ENCODE data around the gene PARD3B.

Gene PARD3B

DNA sequence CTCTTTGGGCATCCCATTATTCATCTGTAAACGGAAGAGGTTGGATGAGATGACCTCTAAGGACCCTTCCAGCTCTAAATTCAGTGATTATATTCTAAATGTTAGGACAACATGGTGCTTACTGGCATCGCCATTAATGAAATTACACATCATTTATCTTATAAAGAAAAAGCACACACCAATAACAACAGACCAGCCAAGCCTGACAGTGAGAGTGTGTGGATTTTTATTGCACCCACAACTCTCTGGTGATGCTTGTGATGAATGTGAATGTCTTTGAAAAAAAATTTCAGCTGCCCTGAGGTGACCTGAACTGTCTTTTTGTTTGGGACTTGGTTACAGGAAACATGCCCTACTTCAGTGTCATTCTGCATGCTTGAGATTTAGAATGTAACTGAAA lies 623.7 kb downstream of the PARD3B start:
- DNase-seq = no peak

DNA sequence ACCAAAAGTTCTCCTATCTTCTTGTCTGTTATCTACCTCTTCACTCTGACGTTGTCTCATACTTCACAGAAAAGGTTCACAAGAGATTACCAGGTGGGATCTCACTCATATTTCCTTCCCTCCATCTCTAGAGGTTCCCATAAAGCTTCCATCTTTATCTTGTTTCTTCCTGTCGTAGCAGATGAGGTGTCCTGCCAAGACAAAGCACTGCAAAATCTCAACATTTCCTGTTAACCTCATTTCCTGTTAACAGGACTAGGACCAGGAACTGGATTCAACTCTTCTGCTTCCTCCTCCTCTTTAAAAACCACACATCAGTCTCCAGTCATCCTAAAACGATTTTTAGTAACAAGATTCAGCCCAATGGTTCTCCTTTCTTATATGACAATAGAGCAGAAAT lies 624.2 kb downstream of the PARD3B start:
- DNase-seq = no peak

DNA sequence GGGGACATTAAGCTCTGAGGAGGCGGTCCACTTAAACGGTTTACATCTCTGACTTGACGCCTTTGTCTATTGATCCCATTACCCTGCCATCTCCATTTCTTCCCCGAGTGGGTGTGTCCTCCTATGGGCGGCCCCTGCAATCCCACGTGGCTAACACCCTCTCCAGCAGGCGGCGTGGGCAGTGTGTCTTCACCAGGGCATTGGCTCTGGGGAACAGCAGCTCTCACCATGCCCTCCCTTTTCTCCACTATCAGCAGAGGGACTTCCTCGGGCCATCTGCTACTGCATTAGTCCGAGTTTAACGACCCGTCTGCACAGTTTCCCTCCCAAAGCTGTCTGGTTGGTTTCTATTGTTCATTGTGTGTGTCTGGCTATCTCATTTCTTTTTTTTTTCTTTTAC lies 625.1 kb downstream of the PARD3B start:
- DNase-seq = no peak

DNA sequence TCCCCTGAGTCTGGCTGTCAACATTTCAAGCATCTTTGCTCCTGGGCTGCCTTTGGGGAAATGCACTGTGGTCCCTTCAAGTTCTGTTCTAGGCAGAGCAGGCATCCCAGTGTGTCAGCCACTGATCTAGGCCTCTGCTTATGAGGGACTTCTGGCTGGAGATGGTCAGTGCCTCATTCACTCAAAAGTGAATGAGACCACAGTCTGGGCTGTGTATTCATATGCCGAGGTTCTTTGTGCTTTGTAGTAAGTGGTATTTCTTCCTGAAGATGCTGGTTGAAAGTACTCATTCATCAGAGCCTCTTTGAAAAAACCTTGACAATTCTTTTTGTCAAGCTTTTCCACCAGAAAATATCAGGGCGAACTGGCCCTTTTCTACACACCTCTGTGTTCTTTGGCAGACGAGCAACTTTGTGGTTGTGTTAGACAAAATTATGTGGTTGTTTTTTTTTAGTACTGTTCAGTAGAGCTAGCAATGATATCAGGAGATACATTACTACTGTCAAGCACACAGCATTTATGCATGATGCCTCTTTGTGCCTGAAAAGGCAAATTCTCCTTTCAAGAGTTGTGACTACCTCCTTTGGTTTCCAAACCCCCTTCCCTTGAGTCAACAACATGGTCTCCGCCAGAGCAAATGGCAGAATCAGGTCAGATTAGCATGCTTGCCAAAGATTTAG lies 626.1 kb downstream of the PARD3B start:
- no peak for DNase-seq

DNA sequence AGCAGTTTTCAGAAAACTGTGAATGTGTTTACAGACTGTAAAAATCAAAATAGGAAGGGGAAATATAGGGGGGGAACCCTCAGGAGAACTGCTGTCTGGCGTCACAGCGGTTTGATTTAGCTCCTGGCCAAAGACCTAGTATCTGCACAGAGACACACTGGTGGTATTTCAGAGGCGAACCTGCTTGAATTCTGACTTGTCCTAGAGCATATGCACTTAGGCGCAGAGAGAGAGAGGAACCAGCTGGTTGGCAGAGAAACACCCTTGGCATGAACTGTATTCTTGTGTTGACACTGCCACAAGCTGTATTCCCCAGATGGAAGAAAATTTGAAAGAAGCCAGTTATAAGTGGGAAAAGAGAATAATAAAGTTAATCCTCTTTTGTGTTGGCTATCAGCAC lies 630.6 kb downstream of the PARD3B start:
- DNase-seq = no peak

DNA sequence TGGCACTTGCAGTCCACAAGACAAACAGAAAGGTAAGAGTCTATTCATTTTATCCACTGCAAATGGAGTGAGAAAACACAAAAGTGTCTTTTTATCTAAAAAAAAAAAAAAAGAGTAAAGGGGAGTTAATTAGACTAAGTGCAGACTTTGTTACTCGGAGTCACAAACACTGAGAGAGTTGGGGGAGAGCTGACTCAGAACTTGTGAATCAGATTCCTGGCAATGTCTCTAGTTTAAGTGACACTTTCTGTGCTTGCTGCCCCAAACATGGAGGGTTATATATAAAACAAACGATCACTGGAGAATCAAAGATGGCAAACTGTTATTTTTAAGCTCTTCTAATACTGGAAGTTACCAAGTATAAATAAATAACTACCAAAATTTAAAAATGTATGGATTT lies 631.3 kb downstream of the PARD3B start:
- no peak for DNase-seq

DNA sequence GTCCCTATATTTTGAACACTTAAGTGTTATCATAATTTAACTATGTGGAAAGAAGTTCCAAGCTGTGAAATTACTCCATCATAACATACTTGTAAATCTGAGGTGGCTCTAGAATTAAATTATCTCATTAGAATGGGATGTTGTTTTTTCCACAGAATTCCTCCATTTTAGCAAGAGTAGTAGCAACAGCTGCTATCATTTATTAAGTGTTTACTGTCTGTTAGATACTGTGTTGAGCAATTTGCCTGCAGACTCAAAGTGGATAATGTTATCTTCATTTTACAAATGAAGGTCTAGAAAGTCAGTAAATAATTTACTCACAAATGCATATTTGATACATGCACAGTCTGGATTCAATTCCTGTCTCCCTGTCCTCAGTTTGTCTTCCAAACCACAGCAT lies 632.3 kb downstream of the PARD3B start:
- DNase-seq = no peak

DNA sequence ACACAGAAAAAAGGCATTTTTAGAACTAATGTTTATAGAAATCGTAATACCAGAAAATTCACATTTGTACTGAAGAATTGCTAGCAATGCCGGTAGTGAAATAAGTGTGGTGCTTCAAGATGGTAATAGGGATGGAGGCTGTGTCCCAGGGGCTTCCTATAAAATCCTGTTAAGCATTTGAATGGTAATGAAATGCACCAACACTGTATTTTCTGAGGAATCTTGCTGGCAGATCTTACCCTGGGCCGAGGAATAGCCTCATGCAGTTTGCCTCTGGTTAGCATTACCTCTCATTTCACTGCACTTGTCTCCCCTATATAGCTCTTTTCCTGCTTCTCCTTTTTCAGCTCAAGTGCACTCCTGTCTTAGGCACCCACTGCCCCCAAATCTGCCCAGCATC lies 635.5 kb downstream of the PARD3B start:
- DNase-seq = no peak

DNA sequence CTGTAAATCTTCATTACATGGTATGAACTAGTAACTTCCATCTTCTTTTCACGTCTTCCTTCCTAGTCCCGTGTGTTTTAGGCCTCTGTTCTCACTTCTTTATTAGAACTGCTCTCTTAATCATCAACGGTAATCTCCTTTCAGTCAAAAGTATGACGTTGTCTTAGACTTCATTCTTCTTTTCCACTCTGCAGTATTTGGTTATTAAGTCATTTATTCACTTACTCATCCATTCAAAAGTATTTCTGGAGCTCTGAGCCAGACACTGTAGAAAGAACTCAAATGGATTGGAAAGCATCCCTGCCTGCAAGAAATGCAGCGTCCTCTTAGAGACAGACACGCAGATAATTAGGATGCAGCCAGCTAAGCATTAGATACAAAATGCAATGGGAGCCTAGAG lies 642.5 kb downstream of the PARD3B start:
- no peak for DNase-seq

DNA sequence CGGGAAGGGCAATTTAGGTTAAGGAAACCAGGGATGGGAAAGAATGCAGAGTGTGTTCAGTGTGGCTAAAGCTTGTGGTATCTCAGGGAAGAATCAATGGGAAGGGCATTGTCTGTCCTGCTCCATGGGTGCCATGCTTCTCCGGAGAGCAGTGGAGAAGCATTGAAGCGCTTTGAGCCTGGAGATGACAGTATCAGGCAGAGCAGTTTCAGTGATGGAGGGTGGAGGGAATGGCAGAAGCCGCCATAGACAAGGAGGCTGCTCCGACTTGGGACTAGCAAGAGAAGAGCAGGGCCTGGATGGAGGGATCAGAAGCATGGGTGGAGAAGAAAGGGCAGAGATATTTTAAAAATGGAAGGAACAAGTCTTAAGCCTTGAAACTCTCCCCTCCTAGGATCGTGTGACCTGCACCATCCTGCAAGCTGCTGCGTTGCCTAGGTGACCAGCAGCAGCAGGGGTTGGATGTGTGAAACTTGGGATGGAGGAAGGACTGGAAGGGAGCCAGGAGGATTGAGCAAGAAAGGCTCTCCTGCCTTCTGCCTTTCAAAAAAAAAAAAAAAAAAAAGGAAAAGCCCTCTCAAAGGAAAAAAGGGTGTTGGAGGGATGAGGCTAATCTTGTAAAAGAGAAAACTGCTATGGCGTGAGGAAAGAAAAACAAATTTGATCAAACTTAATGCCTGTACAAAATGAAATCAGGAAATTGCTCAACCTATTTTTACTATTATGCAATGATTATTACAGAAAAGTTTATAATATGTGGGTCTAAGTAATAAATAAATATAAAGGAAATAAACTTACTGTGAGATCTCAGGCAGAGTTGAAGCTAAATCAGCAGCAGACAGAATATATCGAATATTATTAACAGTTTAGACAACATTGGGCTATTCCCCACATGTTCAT lies 643.2 kb downstream of the PARD3B start:
- peak; percentile 12 for DNase-seq

DNA sequence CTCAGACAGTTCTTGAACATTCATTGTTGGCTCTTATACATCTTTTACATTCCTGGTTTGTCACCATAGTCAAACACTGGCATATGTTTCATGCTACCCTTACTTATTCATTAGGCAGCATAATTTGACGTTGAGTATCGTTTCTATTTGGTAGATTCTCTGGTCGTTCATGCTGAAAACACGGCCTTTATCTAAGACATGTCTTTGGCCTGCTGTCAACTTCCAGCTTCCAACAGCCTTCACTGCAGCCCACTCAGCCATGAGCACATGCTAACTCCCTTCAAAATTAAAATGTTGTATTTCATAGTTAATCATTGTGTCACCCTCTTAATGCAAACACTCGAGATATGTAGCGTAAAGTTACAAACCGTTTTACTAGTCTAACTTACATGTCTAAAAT lies 644.0 kb downstream of the PARD3B start:
- no peak for DNase-seq

DNA sequence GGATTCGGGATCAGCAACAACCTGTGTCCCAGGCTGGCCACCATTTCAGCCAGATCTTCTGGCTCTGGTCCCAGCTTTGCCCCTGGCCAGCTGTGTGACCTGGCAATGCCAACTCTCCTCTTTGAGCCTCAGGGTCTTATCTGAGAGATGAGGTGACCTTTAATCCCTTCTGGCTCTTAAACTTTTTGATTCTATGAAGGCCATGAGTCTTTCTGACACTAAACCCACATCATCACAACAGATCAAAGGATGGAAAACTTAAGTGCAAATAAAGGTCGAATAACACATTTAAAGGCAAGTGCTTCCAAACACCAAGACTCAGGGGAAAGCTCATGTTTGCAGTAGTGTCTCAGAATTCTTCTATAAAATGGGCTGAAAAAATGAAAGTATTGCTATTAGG lies 645.3 kb downstream of the PARD3B start:
- DNase-seq = no peak

DNA sequence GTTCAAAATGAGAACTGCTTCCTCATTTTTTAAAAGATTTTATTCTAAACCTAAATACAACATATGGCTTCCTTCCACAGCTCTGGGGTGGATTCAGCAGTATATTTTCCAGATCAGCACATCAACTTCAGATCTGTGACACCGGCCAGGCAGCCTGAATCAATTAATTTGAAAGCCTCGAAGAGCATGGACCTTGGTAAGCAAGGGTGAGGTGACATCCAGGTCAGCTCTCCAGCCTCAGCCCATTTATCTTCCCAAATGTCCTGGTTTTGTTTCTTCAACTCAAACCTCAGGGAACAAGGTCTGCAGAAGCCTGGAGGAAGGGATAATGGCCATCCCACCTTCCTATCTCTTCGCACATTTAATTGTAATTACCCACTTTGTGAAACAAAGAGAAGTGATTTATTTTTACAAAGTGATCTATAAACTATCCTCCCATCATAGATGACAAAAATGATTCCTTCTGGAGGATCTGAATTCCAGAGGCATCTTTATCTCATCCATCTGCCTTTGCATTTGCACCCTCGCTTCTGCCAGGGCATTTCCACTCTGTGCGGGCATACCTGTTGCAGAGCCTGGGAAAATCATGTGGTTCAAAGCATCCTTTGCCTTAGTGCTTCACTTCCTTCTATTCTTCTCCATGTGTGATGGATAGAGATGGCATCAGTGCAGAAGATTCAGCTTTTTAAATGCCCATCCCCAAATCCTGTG lies 648.0 kb downstream of the PARD3B start:
- DNase-seq = no peak

DNA sequence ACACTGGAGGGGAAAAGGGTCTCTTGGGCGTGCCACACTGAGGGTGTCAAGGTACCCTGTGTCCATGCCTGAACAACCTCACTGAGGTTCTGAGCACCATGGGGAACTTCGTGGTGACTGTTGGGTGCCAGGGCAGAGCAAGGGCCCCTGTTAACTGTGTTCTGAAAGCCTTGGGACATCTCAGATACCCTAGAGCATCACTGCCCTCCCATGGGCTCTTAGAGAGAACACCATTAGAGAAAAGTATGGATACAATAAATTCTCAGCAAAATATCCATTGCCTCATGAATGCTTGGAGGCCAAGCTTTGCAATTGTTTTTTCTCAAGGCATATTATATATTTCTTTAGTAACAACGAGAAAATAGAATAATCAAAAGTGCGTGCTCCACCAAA lies 648.6 kb downstream of the PARD3B start:
- peak; percentile 5 for DNase-seq

DNA sequence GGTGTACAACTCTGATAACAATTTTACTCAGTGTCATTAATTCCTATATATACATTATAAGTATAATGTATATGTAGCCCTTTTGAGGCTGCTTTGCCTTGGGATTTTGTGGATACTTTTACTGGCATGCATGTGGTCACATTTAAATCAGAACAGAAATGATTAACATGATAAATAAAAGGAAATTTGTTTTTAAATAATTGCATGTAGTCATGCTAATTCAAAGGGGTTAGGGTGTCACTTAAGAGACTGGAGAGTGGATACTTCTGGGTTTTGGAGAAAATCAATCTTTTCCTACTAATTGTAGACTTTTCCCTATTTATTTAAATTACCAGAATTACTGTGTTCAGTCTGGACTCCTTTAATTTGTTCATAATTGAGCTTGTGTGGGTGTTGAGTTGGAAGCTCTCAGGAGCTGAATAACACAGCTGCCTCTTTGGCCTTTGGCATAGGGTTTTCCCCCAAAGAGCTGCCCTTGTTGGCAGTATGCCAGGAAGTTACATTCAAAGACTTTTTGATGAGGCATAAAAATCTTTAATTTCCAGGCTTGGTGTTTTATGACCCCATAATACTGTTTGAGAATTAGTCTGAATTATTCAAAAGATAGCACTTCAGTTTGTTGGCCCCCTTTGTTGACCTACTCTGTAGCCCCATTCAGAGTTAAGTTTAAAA lies 652.3 kb downstream of the PARD3B start:
- peak; percentile 4 for DNase-seq

DNA sequence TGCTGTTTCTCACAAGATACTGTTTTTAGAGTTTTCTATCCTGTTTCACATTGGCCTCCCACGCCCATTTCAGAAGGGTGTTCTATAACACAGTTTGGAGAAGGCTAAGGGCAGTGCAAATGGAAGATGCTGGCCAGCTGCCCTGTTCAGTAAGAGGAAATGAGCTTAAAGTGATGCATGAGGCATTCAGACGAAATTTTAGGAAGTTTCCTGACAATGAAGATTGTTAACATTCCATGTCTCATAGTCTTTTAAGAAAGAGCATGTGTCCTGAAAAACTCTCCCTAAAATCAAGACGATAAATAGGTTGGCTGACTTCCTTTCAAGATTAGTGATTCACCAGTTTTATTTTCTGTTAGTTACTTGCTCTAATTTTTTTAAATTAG lies 652.9 kb downstream of the PARD3B start:
- no peak for DNase-seq

DNA sequence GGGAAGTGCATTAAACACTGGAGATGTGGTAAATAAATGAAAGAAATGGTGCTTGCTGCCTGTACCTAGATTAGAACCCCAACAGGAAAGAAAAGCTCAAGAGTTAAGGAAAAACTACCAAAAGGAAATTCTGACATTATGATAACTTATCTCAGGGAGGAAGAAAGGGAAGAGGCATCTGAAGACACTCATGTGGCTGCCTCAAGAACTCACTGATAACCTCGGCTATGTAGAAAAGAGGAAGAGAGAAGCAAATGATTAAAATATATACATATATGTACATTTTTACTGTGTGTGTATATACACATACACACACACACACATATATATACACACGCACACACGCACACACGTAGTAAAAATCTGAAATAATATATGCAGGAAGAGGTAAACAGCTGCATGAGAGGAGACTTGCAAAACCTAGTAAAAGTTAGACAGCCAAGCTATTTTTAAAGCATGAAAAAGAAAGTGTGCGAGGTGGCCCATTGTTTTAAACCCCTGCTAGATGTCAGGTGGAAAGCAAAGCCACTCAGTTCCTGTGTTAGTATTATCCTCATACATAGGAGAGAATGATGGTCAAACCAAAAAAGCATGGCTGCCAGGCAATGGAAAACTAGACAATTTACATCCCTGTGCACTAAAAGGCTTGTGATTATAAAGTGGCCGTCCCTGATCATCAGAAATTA lies 654.0 kb downstream of the PARD3B start:
- no peak for DNase-seq

DNA sequence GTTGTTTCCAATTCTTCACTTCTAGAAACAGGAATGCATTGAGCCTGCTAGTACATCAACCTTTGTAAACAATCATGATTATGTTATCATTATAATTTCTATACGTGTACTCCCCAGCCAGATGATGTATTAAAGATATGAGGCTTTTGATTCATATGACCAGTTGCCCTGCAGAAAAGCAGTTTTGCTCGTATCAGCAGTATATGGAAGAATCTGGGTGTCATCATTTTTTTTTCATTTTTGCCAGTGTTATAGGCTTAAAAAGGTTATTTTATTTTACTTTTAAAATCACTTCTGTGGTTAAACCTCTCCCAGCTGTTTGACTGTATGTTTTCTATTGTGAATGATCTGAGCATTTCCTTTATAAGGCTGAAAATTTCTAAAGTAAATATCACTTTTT lies 665.2 kb downstream of the PARD3B start:
- DNase-seq = no peak

DNA sequence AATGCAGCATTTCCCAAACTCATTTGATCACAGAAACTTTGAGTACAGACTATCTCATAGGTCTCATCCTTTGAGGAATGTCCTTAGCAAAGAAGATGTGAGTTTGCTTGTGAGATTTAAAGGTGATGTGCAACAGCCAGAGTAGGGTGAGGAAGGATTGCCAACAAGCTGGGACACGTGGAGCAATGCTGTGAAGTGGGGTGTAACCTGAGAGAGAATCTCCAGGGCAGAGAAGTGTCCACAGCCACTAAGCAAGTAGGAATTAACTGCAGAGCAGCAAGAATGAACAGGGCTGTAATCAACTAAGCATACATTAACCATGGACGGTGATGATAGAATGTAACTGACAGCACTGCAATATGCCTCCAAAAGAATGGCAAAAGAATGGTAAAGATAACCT lies 667.1 kb downstream of the PARD3B start:
- no peak for DNase-seq

DNA sequence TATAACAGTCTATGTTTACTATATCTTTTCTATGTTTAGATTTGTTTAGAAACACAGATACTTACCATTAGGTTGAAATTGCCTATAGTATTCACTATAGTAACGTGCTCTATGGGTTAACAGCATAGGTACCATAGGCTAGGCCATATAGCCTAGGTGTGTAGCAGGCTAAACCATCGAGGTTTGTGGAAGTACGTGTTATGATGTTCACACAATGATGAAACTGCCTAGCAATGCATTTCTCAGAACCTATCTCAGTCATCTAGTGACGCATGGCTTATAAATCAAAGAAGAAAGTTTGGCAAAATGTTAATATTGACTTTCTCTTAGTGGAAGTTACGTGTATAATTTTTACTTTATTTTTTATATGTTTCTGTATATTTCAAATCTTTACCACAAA lies 670.8 kb downstream of the PARD3B start:
- no peak for DNase-seq

DNA sequence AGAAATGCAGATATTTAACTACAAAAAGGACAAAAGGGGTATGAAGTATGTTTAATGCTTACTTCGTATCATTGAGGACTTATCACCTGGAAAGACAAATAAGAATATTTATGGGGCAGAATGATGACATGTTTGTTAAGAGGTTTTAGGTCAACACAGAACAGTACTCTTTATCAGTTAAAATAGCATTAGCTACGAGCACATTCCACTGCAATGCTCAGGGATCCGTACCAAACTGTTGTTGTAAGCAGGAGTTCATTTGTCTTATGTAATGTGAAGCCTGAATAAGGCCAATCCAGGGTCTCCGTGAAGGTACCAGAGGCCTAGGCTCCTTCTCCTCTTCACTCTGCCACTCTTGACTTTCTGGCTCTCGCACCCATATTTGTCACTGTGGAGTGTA lies 671.3 kb downstream of the PARD3B start:
- DNase-seq = no peak

DNA sequence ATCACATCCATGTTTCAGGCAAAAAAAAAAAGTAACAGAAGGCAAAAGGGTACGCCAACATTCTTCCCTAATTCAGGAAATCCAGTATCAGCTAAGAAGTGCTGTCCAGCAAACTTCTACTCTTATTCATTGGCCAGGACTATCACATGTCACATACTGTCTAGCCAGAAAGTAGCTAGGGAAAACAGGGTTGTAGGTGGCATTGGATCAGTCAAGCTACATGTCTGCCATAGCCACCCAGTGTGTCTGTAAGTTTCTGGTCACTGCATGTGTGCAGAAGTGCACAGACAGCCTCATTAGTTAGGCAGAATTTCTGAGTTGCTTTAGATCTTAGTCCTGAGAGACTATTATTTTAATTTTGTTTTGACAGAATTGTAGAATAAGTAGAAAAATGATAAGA lies 671.7 kb downstream of the PARD3B start:
- DNase-seq = no peak

DNA sequence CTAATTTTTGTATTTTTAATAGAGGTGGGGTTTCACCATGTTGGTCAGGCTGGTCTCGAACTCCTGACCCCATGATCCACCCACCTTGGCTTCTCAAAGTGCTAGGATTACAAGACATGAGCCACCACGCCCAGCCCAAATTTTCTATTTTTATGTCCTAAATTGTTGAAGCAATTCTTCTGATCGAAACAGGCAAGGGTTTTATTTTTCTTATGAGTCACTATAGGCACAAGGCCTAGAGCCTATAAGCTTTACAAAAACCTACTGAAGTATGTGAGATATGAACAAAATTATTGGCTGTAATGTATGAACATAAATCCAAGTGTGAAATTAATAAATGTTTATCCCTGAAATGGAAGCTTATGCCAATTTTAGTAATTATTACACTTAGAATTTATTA lies 672.8 kb downstream of the PARD3B start:
- no peak for DNase-seq
